B cell (primary cell): ENCODE measurements around the gene CCDC137. TPM values are rescaled to one million over a fixed set of nuclear protein-coding genes. Genes with fewer than 3 reads are reported as not detected.

Experiments
- ATAC-seq: fragments of 200-7000 bp; cut with Tn5 transposase; one replicate; pipeline ENCODE4 v1.10.0; 2021; ENCODE audit warnings: low read depth, mild to moderate bottlenecking, moderate number of reproducible peaks, moderate library complexity
- CTCF ChIA-PET: fragments of 350-600 bp; sonication (Branson Sonifier 250); formaldehyde crosslinking; loops from one replicate; lab custom pipeline; 2021; ENCODE audit warnings: antibody characterized with exemption, inconsistent platforms; lab: Charles Lee
- POLR2A ChIA-PET: fragments of 350-600 bp; sonication (Branson Sonifier 250); formaldehyde crosslinking; loops from one replicate; lab custom pipeline; 2021; ENCODE audit warnings: antibody characterized with exemption; lab: Charles Lee
- DNase-seq: peaks from one replicate; pipeline ENCODE4 v3.0.0; 2013
- H2AFZ ChIP-seq: 2 replicates; pipeline ENCODE4 v1.6.1; 2012; ENCODE audit warnings: mild to moderate bottlenecking, low read depth, low read length; ENCODE audit not compliant: insufficient read depth, poor library complexity, severe bottlenecking
- H3K27ac ChIP-seq, 2 donors: 1 replicate in 1 of 2; 2 replicates in 1 of 2; pipeline ENCODE4 v1.5.1; 2012 to 2013; ENCODE audit warnings: low read length in 2 of 2, mild to moderate bottlenecking in 2 of 2, moderate library complexity in 1 of 2
- H3K27me3 ChIP-seq, 4 experiments: fragments of 200-600 bp in 1 of 4; sonication (generic) in 1 of 4; replicated peaks in 1 of 4; 1 replicate in 2 of 4; 2 replicates in 2 of 4; pipeline versions ENCODE4 v1.6.1 to v1.7.0; 2013 to 2016; ENCODE audit warnings: low read length in 3 of 4, mild to moderate bottlenecking in 2 of 4, mixed read lengths in 1 of 4, moderate library complexity in 1 of 4; ENCODE audit not compliant: insufficient read depth in 4 of 4, control insufficient read depth in 3 of 4; ENCODE audit errors: control extremely low read depth in 1 of 4
- H3K36me3 ChIP-seq, 2 experiments: replicated peaks in 1 of 2; 1 replicate in 1 of 2; 2 replicates in 1 of 2; pipeline versions ENCODE4 v1.6.1 to v1.7.1; 2013; ENCODE audit warnings: low read length in 1 of 2; ENCODE audit not compliant: insufficient read depth in 2 of 2, control insufficient read depth in 1 of 2; ENCODE audit errors: control extremely low read depth in 1 of 2, extremely low read depth in 1 of 2
- H3K4me1 ChIP-seq, 2 donors: fragments of 200-600 bp in 1 of 2; sonication (generic) in 1 of 2; 1 replicate in 1 of 2; 2 replicates in 1 of 2; pipeline versions ENCODE4 v1.5.1 to v1.6.1; 2013 to 2017; ENCODE audit warnings: low read length in 2 of 2; ENCODE audit not compliant: control insufficient read depth in 2 of 2, insufficient read depth in 2 of 2
- H3K4me2 ChIP-seq: replicated peaks from 2 replicates; pipeline ENCODE3; 2012; ENCODE audit warnings: mild to moderate bottlenecking, low read depth, low read length; ENCODE audit not compliant: poor library complexity, severe bottlenecking
- H3K4me3 ChIP-seq, 5 experiments: fragments of 200-600 bp in 1 of 5; sonication (generic) in 1 of 5; 1 replicate in 3 of 5; 2 replicates in 2 of 5; pipeline versions ENCODE4 v1.5.1 to v1.7.0; 2011 to 2016; ENCODE audit warnings: low read length in 4 of 5, mild to moderate bottlenecking in 4 of 5, low read depth in 2 of 5, control low read depth in 1 of 5, moderate library complexity in 1 of 5; ENCODE audit not compliant: insufficient read depth in 1 of 5; ENCODE audit errors: control extremely low read depth in 1 of 5, extremely low read depth in 1 of 5
- H3K79me2 ChIP-seq: fragments of 200-600 bp; sonication (generic); one replicate; pipeline ENCODE4 v1.6.0; 2016; ENCODE audit warnings: low read length; ENCODE audit not compliant: control insufficient read depth, insufficient read depth
- H3K9ac ChIP-seq: fragments of 200-600 bp; sonication (generic); 2 replicates; pipeline ENCODE4 v1.6.1; 2017; ENCODE audit warnings: mild to moderate bottlenecking, low read length, moderate library complexity
- H3K9me3 ChIP-seq, 3 donors: one replicate each; pipeline versions ENCODE4 v1.6.1 to v1.7.1; 2013; ENCODE audit warnings: low read length in 2 of 3; ENCODE audit not compliant: control insufficient read depth in 2 of 3, insufficient read depth in 1 of 3; ENCODE audit errors: control extremely low read depth in 1 of 3
- H4K20me1 ChIP-seq: 2 replicates; pipeline ENCODE4 v1.6.0; 2012; ENCODE audit warnings: mild to moderate bottlenecking, low read length; ENCODE audit not compliant: insufficient read depth, control insufficient read depth, poor library complexity, severe bottlenecking
- H3K27ac Mint-ChIP-seq: one replicate; pipeline ENCODE4 v1.8.0; 2021; ENCODE audit warnings: mixed read lengths
- H3K27me3 Mint-ChIP-seq: one replicate; pipeline ENCODE4 v1.8.0; 2021; ENCODE audit warnings: mixed read lengths
- H3K4me1 Mint-ChIP-seq: one replicate; pipeline ENCODE4 v1.8.0; 2021; ENCODE audit warnings: mixed read lengths
- H3K4me3 Mint-ChIP-seq: one replicate; pipeline ENCODE4 v1.8.0; 2021; ENCODE audit warnings: mixed read lengths
- H3K9me3 Mint-ChIP-seq: one replicate; pipeline ENCODE4 v1.8.0; 2022; ENCODE audit warnings: mixed read lengths; ENCODE audit not compliant: insufficient read depth
- CTCF ChIP-seq: fragments of 200-600 bp; IDR thresholded peaks from one replicate; pipeline ENCODE4 v1.8.0; 2022; ENCODE audit warnings: antibody characterized with exemption, mild to moderate bottlenecking
- EZH2 ChIP-seq: IDR thresholded peaks from 2 replicates; pipeline ENCODE4 v1.6.1; 2012; ENCODE audit warnings: borderline replicate concordance, low read depth, mild to moderate bottlenecking, moderate library complexity, low read length; ENCODE audit not compliant: insufficient read depth, poor library complexity, severe bottlenecking
- WGBS: methylation state at CpG from one replicate; pipeline ENCODE4 v1.1.5; 2013; ENCODE audit warnings: missing lambda C conversion rate; ENCODE audit not compliant: insufficient coverage; 5-methylcytosine and 5-hydroxymethylcytosine counted together
- intact Hi-C: fragments of 100-400 bp; cut with micrococcal nuclease; formaldehyde crosslinking; loops from one replicate; pipeline ENCODE4 v1.10.0; 2022
- polyA plus RNA-seq: library from polyadenylated mRNA; depleted of rRNA; stranded (reverse); fragments of >200 nt; gene quantifications from 2 replicates; pipeline ENCODE4 v1.2.3, GENCODE V29; 2012
- total RNA-seq, 2 donors: library from RNA; stranded (reverse); fragments of 120-200 nt in 1 of 2; gene quantifications; 1 replicate in 1 of 2; 2 replicates in 1 of 2; pipeline versions ENCODE4 v1.2.3 to v1.2.4, GENCODE V29; 2013 to 2022

Gene CCDC137
- total and polyA plus RNA-seq, 2 donors (not counting 1 experiment from before 2014, with no cell fraction given) = 18.8 to 36.0 TPM

GRCh38 chr17:81688616-81689015, 22.1 kb downstream of the CCDC137 start:
- H3K27ac ChIP-seq = no peak overlapping the region
- H3K79me2 ChIP-seq = peaks cover 74% of the 10 kb centered on the region
- peaks cover 0 to 61% of the 10 kb centered on the region in 2 experiments for H3K36me3 ChIP-seq
- POLR2A ChIA-PET = no interaction called here
- Mint-ChIP-seq H3K27me3 (no peaks in the 10 kb centered on the region), H3K9me3 (no peaks in the 10 kb centered on the region), H3K4me3 (no peak overlapping the region), H3K4me1 (peaks cover 24% of the 10 kb centered on the region), H3K27ac (no peak overlapping the region)
- DNase-seq (no peak), ATAC-seq (no peak)
- no peak overlapping the region for H3K4me3 ChIP-seq
- H3K4me2 ChIP-seq = no peak overlapping the region
- no peaks in the 10 kb centered on the region for H3K9me3 ChIP-seq
- intact Hi-C loops = no loop called here
- H3K27me3 ChIP-seq = no peaks in the 10 kb centered on the region
- no peak overlapping the region for H3K9ac ChIP-seq
- peaks cover 88% of the 10 kb centered on the region for H4K20me1 ChIP-seq
- H3K4me1 ChIP-seq = peaks cover 15 to 16% of the 10 kb centered on the region in 2 donors
- WGBS = 89% methylated on average over 9 of the region's 14 CpGs
- no peak for TF ChIP-seq EZH2
- no peak for TF ChIP-seq CTCF
- CTCF ChIA-PET = no interaction called here
- no peak overlapping the region for H2AFZ ChIP-seq

- no peak overlapping the region for H3K4me3 Mint-ChIP-seq
- intact Hi-C loops = no loop called here
- no peak for TF ChIP-seq EZH2
- no peak for TF ChIP-seq CTCF
- no peak overlapping the region for H3K4me2 ChIP-seq
- H3K27me3 ChIP-seq = no peaks in the 10 kb centered on the region
- ATAC-seq (no peak), DNase-seq (no peak)
- H3K9ac ChIP-seq = no peak overlapping the region
- no peak overlapping the region for H3K4me3 ChIP-seq
- ChIA-PET POLR2A (no interaction called here), CTCF (no interaction called here)
- no peaks in the 10 kb centered on the region for H3K27me3 Mint-ChIP-seq
- H4K20me1 ChIP-seq = peaks cover 82% of the 10 kb centered on the region
- no peak overlapping the region for H2AFZ ChIP-seq
- WGBS = 94% methylated on average over 17 of the region's 18 CpGs
- peaks cover 14% of the 10 kb centered on the region for H3K4me1 Mint-ChIP-seq
- no peaks in the 10 kb centered on the region for H3K9me3 Mint-ChIP-seq
- peaks cover 7% of the 10 kb centered on the region in 2 donors for H3K4me1 ChIP-seq
- peaks cover 67% of the 10 kb centered on the region for H3K79me2 ChIP-seq
- H3K9me3 ChIP-seq = no peaks in the 10 kb centered on the region
- no peak overlapping the region for H3K27ac Mint-ChIP-seq
- H3K27ac ChIP-seq = no peak overlapping the region
- peaks cover 0 to 66% of the 10 kb centered on the region in 2 experiments for H3K36me3 ChIP-seq
These were observed 23.5 kb downstream of the CCDC137 start for GRCh38 chr17:81690066-81690465.
